Esophagus squamous epithelium (tissue), 5 donors: ENCODE data around the gene PGS1. TPM values are rescaled to one million over a fixed set of nuclear protein-coding genes. Genes with fewer than 3 reads are reported as not detected.
A peak's percentile ranks its signal among the peaks of the same experiment; 100 is the strongest.

Source experiments
- DNase-seq: peaks from one replicate; lab custom pipeline; 2025; lab: John Stamatoyannopoulos, UW
- H3K27ac ChIP-seq, 4 donors: fragments of 200-600 bp; sonication (generic); one replicate each; pipeline ENCODE4 v1.5.1; 2016 to 2019; ENCODE audit warnings: mild to moderate bottlenecking in 1 of 4
- H3K27me3 ChIP-seq, 4 donors: fragments of 200-600 bp; sonication (generic); 1 replicate in 3 of 4; 2 replicates in 1 of 4; pipeline versions ENCODE4 v1.5.1 to v1.6.0; 2017 to 2021; ENCODE audit warnings: antibody characterized with exemption in 1 of 4
- H3K36me3 ChIP-seq, 3 donors: fragments of 200-600 bp; sonication (generic); one replicate each; pipeline ENCODE4 v1.5.1; 2016 to 2019
- H3K4me1 ChIP-seq, 3 donors: fragments of 200-600 bp; sonication (generic); one replicate each; pipeline ENCODE4 v1.5.1; 2017 to 2019
- H3K4me3 ChIP-seq, 4 donors: fragments of 200-600 bp; sonication (generic); 1 replicate in 3 of 4; 2 replicates in 1 of 4; pipeline ENCODE4 v1.5.1; 2016 to 2019; ENCODE audit warnings: mild to moderate bottlenecking in 2 of 4, moderate library complexity in 1 of 4
- H3K9me3 ChIP-seq, 3 donors: fragments of 200-600 bp; sonication (generic); one replicate each; pipeline ENCODE4 v1.5.1; 2016 to 2019
- CTCF ChIP-seq, 6 experiments: fragments of 450-650 bp in 4 of 6; fragments of 200-600 bp in 2 of 6; sonication (generic) in 2 of 6; IDR thresholded peaks; one replicate each; pipeline ENCODE4 v1.5.1; 2016 to 2019; ENCODE audit warnings: antibody characterized with exemption in 6 of 6, mild to moderate bottlenecking in 4 of 6, moderate library complexity in 4 of 6
- POLR2A ChIP-seq, 4 donors: fragments of 450-650 bp; IDR thresholded peaks; one replicate each; pipeline ENCODE4 v1.6.1; 2017; ENCODE audit warnings: antibody characterized with exemption in 4 of 4, mild to moderate bottlenecking in 4 of 4, moderate library complexity in 3 of 4
- WGBS, 2 donors: methylation state at CpG; one replicate each; pipeline ENCODE4 v1.1.5; 2018; 5-methylcytosine and 5-hydroxymethylcytosine counted together
- intact Hi-C: fragments of 100-400 bp; cut with DNase I; formaldehyde crosslinking; loops from one replicate; pipeline ENCODE4 v1.15.0; 2022
- total RNA-seq, 4 donors: library from RNA; depleted of rRNA; stranded (reverse); fragments of >200 nt; gene quantifications; one replicate each; pipeline ENCODE4 v1.1.0, GENCODE V29; 2016
- donor health status: DM: yes; HTN: yes; CAD: no.

Gene PGS1
- total RNA-seq, 4 donors from 2014 or later: 18.6 to 32.4 (median 23.0) TPM

GRCh38 chr17:78409191-78409928 is 30.9 kb downstream of the PGS1 start:
- TF ChIP-seq CTCF (IDR thresholded peaks at IDR 0.05) (no peak), POLR2A (IDR thresholded peaks at IDR 0.05) (no peak)
- no peak overlapping the region for H3K4me3 ChIP-seq
- H3K27ac ChIP-seq: peak overlapping the region; percentile 19 to 57 (median 50)
- peaks cover 0 to 65% (median 2%) of the 10 kb centered on the region in 3 donors for H3K36me3 ChIP-seq
- WGBS, 2 donors: 27 to 50% methylated on average over 6 to 9 of the region's 12 CpGs
- peaks cover 29 to 79% (median 56%) of the 10 kb centered on the region in 3 donors for H3K4me1 ChIP-seq
- no peak for DNase-seq
- H3K27me3 ChIP-seq: no peaks in the 10 kb centered on the region
- intact Hi-C loops: no loop called here
- no peaks in the 10 kb centered on the region for H3K9me3 ChIP-seq

DNA sequence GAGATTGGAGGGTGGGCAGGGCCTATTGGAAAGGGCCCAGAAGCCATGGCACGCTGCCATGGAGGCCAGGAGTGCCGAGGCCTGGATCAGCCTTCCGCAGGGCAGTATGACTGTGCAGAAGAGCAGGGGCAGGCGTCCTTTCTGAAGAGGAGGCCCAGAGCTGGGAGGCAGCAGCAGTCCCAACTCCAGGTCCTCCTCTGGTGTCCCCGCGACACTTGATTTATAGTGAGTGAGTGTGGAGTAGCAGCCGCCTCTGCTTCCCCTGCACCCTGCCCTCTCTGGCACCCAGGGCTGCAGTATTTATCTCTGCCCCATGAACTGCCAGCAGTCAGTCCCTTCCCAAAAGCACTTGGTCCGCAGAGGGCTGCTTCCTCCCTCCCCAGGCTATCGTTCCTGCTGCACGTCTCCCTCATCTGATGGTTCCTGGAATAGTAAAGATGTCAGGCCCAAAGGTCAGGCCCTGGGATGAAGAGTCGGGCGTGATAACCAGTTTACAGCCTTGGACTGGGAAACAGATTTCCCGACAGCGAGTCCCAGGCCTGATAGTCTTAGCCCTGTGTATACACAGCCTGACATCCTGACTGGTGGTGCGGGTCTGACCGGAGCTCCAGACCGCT is 32.9 kb downstream of the PGS1 start:
- no peaks in the 10 kb centered on the region for H3K27me3 ChIP-seq
- peaks cover 29 to 96% (median 71%) of the 10 kb centered on the region in 3 donors for H3K4me1 ChIP-seq
- H3K36me3 ChIP-seq: peaks cover 0 to 65% (median 0%) of the 10 kb centered on the region in 3 donors
- intact Hi-C loops: no loop called here
- H3K4me3 ChIP-seq: no peak overlapping the region
- no peaks in the 10 kb centered on the region for H3K9me3 ChIP-seq
- TF ChIP-seq POLR2A (IDR thresholded peaks at IDR 0.05): no peak
- TF ChIP-seq CTCF (IDR thresholded peaks at IDR 0.05): no peak
- DNase-seq: no peak
- WGBS, 2 donors: 63 to 73% methylated on average over 17 of the region's 17 CpGs
- H3K27ac ChIP-seq: peak overlapping the region in 2 of 4 donors; percentile 39 to 40

- intact Hi-C loops: no loop called here
- no peak overlapping the region for H3K4me3 ChIP-seq
- no peaks in the 10 kb centered on the region for H3K27me3 ChIP-seq
- H3K9me3 ChIP-seq: no peaks in the 10 kb centered on the region
- DNase-seq: no peak
- H3K4me1 ChIP-seq: peaks cover 26 to 96% (median 70%) of the 10 kb centered on the region in 3 donors
- TF ChIP-seq POLR2A (IDR thresholded peaks at IDR 0.05) (no peak), CTCF (IDR thresholded peaks at IDR 0.05) (peak in 4 of 6 experiments; percentile 10 to 42 (median 18))
- peaks cover 0 to 65% (median 0%) of the 10 kb centered on the region in 3 donors for H3K36me3 ChIP-seq
- H3K27ac ChIP-seq: peak overlapping the region in 2 of 4 donors; percentile 85 to 94
- WGBS, 2 donors: 71 to 86% methylated on average over 5 to 9 of the region's 10 CpGs
These were observed 34.0 kb downstream of the PGS1 start for GRCh38 chr17:78412403-78412802.

DNA sequence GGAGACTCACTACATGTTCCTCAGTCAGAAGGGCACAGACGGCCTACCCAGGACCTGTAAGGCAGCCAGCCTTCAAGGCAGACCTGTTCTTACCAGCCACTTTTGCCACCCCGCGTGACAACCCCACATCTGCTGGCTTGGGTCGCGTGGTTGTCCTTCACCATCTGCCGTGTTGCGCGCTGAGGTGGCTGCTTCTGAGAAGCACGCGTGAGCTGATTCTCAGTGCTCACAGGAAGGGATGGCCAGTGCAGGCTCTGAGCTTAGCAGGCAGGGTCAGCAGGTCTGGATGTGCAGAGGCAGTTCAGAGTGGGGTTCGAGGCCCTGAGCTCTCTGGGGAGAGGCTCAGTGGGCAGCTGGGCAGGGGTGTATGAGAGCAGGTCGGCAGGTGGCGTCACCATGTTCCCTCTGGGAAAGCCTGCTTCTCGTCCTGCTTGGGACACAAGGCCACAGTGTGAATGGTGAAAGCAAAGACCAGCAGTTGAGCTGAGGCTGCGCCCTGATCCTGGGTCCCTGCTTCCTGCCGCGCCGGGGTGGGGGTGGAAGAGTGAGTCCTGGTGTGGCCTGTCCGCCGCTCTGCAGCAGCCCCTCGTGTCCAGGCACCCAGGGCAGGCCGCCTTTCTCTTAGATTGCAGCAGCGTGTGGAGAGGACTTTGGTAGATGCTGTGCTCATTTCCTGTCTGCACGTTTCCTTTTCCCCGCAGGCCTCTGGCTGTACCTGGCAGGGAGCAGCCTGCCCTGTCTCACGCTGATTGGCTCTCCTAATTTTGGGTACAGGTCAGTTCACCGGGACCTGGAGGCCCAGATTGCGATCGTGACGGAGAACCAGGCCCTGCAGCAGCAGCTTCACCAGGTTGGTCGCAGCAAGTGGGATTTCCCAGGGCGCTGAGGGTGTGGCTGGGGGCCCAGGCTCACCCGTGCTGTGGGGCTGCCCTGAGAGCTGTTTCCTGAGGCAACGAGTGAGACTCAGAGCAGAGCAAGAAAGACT is 36.0 kb downstream of the PGS1 start:
- no peak for DNase-seq
- H3K36me3 ChIP-seq: peaks cover 1 to 74% (median 3%) of the 10 kb centered on the region in 3 donors
- peak overlapping the region; percentile 17 to 94 (median 72) for H3K27ac ChIP-seq
- H3K4me1 ChIP-seq: peaks cover 10 to 85% (median 52%) of the 10 kb centered on the region in 3 donors
- intact Hi-C loops: loop anchor here (5.0 kb wide), 1 partner anchor 52 kb away; the partner anchor contains the start of gene SOCS3
- H3K4me3 ChIP-seq: no peak overlapping the region
- H3K27me3 ChIP-seq: no peaks in the 10 kb centered on the region
- H3K9me3 ChIP-seq: no peaks in the 10 kb centered on the region
- TF ChIP-seq CTCF (IDR thresholded peaks at IDR 0.05): no peak
- no peak for TF ChIP-seq POLR2A (IDR thresholded peaks at IDR 0.05)
- WGBS, 2 donors: 77 to 83% methylated on average over 6 to 10 of the region's 34 CpGs
